ENCODE measurements around the gene AMBP. TPM values are rescaled to one million over a fixed set of nuclear protein-coding genes. Genes with fewer than 3 reads are reported as not detected.

Gene AMBP
- total RNA-seq, 4 donors from 2014 or later = not detected

DNA sequence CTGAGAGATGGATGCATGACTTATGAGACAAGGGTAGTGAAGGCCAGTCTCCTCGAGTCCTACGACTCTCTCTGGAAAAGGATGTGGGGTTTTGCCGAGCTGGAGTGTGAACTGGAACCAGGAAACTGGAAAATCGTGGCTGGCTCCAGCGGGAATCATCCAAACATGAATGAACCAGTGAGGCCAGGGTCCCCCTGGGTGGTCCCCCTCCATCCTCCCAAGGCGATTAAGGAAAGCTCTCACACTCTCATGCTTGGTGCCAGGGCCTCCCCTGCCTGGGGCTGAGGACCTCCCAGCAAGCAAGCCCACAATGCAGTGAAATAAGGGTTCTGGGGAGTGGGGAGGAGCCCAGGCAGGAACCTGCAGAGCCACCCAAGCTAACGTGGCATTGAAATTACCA lies 9.6 kb upstream of the AMBP start:
- H3K27me3 ChIP-seq = peaks cover 0 to 19% (median 0%) of the 10 kb centered on the region in 4 donors
- TF ChIP-seq POLR2A (IDR thresholded peaks at IDR 0.05; ENCODE audit: low read depth) (no peak), EP300 (IDR thresholded peaks at IDR 0.05) (no peak), POLR2AphosphoS5 (IDR thresholded peaks at IDR 0.05) (no peak)
- TF ChIP-seq, protein P1, sequence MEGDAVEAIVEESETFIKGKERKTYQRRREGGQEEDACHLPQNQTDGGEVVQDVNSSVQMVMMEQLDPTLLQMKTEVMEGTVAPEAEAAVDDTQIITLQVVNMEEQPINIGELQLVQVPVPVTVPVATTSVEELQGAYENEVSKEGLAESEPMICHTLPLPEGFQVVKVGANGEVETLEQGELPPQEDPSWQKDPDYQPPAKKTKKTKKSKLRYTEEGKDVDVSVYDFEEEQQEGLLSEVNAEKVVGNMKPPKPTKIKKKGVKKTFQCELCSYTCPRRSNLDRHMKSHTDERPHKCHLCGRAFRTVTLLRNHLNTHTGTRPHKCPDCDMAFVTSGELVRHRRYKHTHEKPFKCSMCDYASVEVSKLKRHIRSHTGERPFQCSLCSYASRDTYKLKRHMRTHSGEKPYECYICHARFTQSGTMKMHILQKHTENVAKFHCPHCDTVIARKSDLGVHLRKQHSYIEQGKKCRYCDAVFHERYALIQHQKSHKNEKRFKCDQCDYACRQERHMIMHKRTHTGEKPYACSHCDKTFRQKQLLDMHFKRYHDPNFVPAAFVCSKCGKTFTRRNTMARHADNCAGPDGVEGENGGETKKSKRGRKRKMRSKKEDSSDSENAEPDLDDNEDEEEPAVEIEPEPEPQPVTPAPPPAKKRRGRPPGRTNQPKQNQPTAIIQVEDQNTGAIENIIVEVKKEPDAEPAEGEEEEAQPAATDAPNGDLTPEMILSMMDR (IDR thresholded peaks at IDR 0.05) = no peak
- no peak overlapping the region for H3K27ac ChIP-seq (replicated peaks in 1 of 4)
- no peak overlapping the region for H3K4me3 ChIP-seq
- WGBS = 82% methylated on average over 7 of the region's 7 CpGs
- intact Hi-C loops (cut with DNase I) = no loop called here
- no peaks in the 10 kb centered on the region for H3K36me3 ChIP-seq
- H3K4me1 ChIP-seq = peaks cover 0 to 6% (median 2%) of the 10 kb centered on the region in 4 donors
- no peaks in the 10 kb centered on the region for H3K9me3 ChIP-seq
- no peak for DNase-seq (ENCODE audit: extremely low spot score)

DNA sequence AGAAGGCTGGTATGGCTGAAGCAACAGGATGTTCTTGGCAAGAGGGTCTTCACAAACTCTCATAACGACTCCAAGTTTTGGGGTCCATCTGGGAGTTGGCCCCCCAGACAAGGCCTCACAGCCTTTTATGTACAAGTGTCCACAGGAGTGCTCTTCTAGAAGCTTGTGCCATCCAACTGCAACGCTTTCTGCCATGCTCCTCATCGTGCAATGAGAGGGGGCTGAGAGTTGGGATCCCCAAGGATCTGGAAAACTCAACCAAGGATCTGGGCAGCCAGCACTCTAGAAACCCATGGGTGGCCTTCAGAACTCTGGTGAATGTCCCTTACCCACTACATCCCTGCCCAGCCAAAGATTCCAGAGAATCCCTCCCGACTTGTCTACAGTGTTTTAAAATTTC lies 8.5 kb upstream of the AMBP start:
- intact Hi-C loops (cut with DNase I) = no loop called here
- no peaks in the 10 kb centered on the region for H3K36me3 ChIP-seq
- TF ChIP-seq, protein P1 (IDR thresholded peaks at IDR 0.05) = no peak
- no peak for TF ChIP-seq EP300 (IDR thresholded peaks at IDR 0.05)
- TF ChIP-seq POLR2AphosphoS5 (IDR thresholded peaks at IDR 0.05) = no peak
- no peak for TF ChIP-seq POLR2A (IDR thresholded peaks at IDR 0.05; ENCODE audit: low read depth)
- H3K9me3 ChIP-seq = no peaks in the 10 kb centered on the region
- H3K27ac ChIP-seq (replicated peaks in 1 of 4) = no peak overlapping the region
- H3K4me1 ChIP-seq = peaks cover 0 to 8% (median 3%) of the 10 kb centered on the region in 4 donors
- H3K4me3 ChIP-seq = no peak overlapping the region
- H3K27me3 ChIP-seq = peaks cover 0 to 8% (median 0%) of the 10 kb centered on the region in 4 donors
- 94% methylated on average over 4 of the region's 4 CpGs for WGBS
- DNase-seq (ENCODE audit: extremely low spot score) = no peak

DNA sequence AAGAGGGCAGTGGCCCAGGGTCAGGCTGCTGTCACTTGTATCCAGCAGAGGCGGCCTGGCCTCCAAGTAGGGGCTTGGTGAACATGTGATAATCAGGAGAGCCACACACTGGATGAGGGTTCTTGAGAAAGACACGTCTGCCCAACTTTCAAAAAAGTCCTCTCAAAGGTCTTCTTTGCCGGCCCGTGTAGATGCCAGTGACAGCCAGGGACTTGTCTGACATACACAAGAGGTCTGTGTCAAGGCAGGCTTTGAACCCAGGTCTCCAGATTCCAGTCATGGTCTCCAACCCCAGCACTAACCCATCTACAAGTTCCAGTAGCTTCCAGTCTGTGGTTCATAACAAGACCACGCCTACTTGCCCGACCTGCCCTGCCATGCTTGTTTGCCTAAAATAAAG lies 7.9 kb upstream of the AMBP start:
- no peaks in the 10 kb centered on the region for H3K9me3 ChIP-seq
- H3K36me3 ChIP-seq = no peaks in the 10 kb centered on the region
- peaks cover 0 to 8% (median 3%) of the 10 kb centered on the region in 4 donors for H3K4me1 ChIP-seq
- intact Hi-C loops (cut with DNase I) = no loop called here
- DNase-seq (ENCODE audit: extremely low spot score) = no peak
- H3K27ac ChIP-seq (replicated peaks in 1 of 4) = no peak overlapping the region
- no peak overlapping the region for H3K4me3 ChIP-seq
- peaks cover 0 to 7% (median 0%) of the 10 kb centered on the region in 4 donors for H3K27me3 ChIP-seq
- no peak for TF ChIP-seq EP300 (IDR thresholded peaks at IDR 0.05)
- TF ChIP-seq, protein P1 (IDR thresholded peaks at IDR 0.05) = no peak
- TF ChIP-seq POLR2AphosphoS5 (IDR thresholded peaks at IDR 0.05) = no peak
- TF ChIP-seq POLR2A (IDR thresholded peaks at IDR 0.05; ENCODE audit: low read depth) = no peak
- WGBS = 94% methylated on average over 6 of the region's 6 CpGs

DNA sequence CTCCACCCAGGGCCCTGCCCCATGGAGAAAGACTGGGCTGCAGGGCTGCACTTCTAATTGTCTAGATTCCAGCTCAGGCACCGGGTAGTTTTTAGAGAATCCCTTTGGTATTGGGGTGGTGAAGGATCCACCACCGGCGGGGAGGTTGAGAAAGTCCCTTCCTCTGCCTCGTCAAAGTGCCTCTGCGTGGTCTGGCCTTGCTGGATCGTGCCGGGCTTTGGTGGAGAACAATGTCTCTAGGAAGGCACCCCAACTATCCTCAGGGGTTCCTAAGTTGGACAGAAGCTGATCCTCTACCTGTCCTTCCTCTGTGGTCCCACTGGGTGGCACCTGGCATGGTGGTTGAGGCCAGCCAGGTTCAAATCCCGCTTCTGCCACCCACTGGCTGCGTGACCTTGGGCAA lies 7.3 kb upstream of the AMBP start:
- 97% methylated on average over 8 of the region's 9 CpGs for WGBS
- no peak for DNase-seq (ENCODE audit: extremely low spot score)
- no peaks in the 10 kb centered on the region for H3K9me3 ChIP-seq
- intact Hi-C loops (cut with DNase I) = no loop called here
- peaks cover 0 to 7% (median 0%) of the 10 kb centered on the region in 4 donors for H3K27me3 ChIP-seq
- H3K36me3 ChIP-seq = no peaks in the 10 kb centered on the region
- peaks cover 0 to 8% (median 3%) of the 10 kb centered on the region in 4 donors for H3K4me1 ChIP-seq
- H3K27ac ChIP-seq (replicated peaks in 1 of 4) = no peak overlapping the region
- no peak overlapping the region for H3K4me3 ChIP-seq
- TF ChIP-seq POLR2AphosphoS5 (IDR thresholded peaks at IDR 0.05) (no peak), POLR2A (IDR thresholded peaks at IDR 0.05; ENCODE audit: low read depth) (no peak)
- TF ChIP-seq, protein P1 (IDR thresholded peaks at IDR 0.05) = no peak

Data from esophagus muscularis mucosa (tissue), 4 donors.